Measurements from ENCODE around the gene NCBP3. TPM values are rescaled to one million over a fixed set of nuclear protein-coding genes. Genes with fewer than 3 reads are reported as not detected.

The NCBP3 gene
- total RNA-seq, result 10 to 100 TPM; 39.9 to 41.1 TPM

- peak within 1 kb of the TSS; percentile 93 for H3K27ac Mint-ChIP-seq
- H3K36me3 Mint-ChIP-seq, result peaks cover 8% of the 10 kb centered on the region
- H3K4me1 Mint-ChIP-seq, result peaks cover 26% of the 10 kb centered on the region
- no peaks in the 10 kb centered on the region for H3K27me3 Mint-ChIP-seq
- no peaks in the 10 kb centered on the region for H3K9me3 Mint-ChIP-seq
- peak; percentile 95 for DNase-seq
- H3K4me3 Mint-ChIP-seq, result peak within 1 kb of the TSS; percentile 98
Measured at GRCh38 chr17:3845621-3846436, at the start of gene NCBP3. Gene NCBP3 (minus strand): TSS chr17:3846246. CDS start chr17:3846223, 23 bp downstream.

- Mint-ChIP-seq H3K4me3 (no peak overlapping the region), H3K27me3 (no peaks in the 10 kb centered on the region), H3K9me3 (no peaks in the 10 kb centered on the region), H3K36me3 (no peaks in the 10 kb centered on the region), H3K27ac (no peak overlapping the region), H3K4me1 (peaks cover 20% of the 10 kb centered on the region)
- DNase-seq, result no peak
Measured at GRCh38 chr17:3895354-3895753, 49.3 kb upstream of the NCBP3 start.

GRCh38 chr17:3894911-3895343 lies 48.9 kb upstream of the NCBP3 start:
- Mint-ChIP-seq H3K27ac (no peak overlapping the region), H3K36me3 (no peaks in the 10 kb centered on the region), H3K4me1 (peaks cover 23% of the 10 kb centered on the region), H3K4me3 (no peak overlapping the region), H3K9me3 (no peaks in the 10 kb centered on the region), H3K27me3 (no peaks in the 10 kb centered on the region)
- DNase-seq, result no peak

GRCh38 chr17:3894188-3894587 lies 48.1 kb upstream of the NCBP3 start:
- peak overlapping the region; percentile 78 for H3K4me3 Mint-ChIP-seq
- H3K27ac Mint-ChIP-seq, result no peak overlapping the region
- H3K36me3 Mint-ChIP-seq, result no peaks in the 10 kb centered on the region
- H3K9me3 Mint-ChIP-seq, result no peaks in the 10 kb centered on the region
- DNase-seq, result no peak
- H3K27me3 Mint-ChIP-seq, result no peaks in the 10 kb centered on the region
- peaks cover 23% of the 10 kb centered on the region for H3K4me1 Mint-ChIP-seq

GRCh38 chr17:3893720-3894116 lies 47.7 kb upstream of the NCBP3 start:
- H3K4me1 Mint-ChIP-seq, result peaks cover 23% of the 10 kb centered on the region
- H3K9me3 Mint-ChIP-seq, result no peaks in the 10 kb centered on the region
- H3K27ac Mint-ChIP-seq, result peak overlapping the region; percentile 58
- H3K27me3 Mint-ChIP-seq, result no peaks in the 10 kb centered on the region
- no peak for DNase-seq
- peak overlapping the region; percentile 78 for H3K4me3 Mint-ChIP-seq
- H3K36me3 Mint-ChIP-seq, result no peaks in the 10 kb centered on the region

GRCh38 chr17:3893003-3893719 lies 47.1 kb upstream of the NCBP3 start, which contains the start of gene CAMKK1:
Gene CAMKK1 (minus strand): TSS chr17:3893053. CDS start chr17:3885687, 7,366 bp downstream.
- H3K27me3 Mint-ChIP-seq, result no peaks in the 10 kb centered on the region
- no peaks in the 10 kb centered on the region for H3K9me3 Mint-ChIP-seq
- no peaks in the 10 kb centered on the region for H3K36me3 Mint-ChIP-seq
- peak within 1 kb of the TSS; percentile 80 for H3K4me3 Mint-ChIP-seq
- DNase-seq, result peak; percentile 95
- H3K4me1 Mint-ChIP-seq, result peaks cover 25% of the 10 kb centered on the region
- peak within 1 kb of the TSS; percentile 58 for H3K27ac Mint-ChIP-seq

GRCh38 chr17:3892095-3892998 lies 46.3 kb upstream of the NCBP3 start:
- H3K36me3 Mint-ChIP-seq, result no peaks in the 10 kb centered on the region
- H3K4me1 Mint-ChIP-seq, result peaks cover 30% of the 10 kb centered on the region
- peak; percentile 71 for DNase-seq
- peak overlapping the region; percentile 80 for H3K4me3 Mint-ChIP-seq
- H3K27me3 Mint-ChIP-seq, result no peaks in the 10 kb centered on the region
- peak overlapping the region; percentile 57 for H3K27ac Mint-ChIP-seq
- no peaks in the 10 kb centered on the region for H3K9me3 Mint-ChIP-seq

- DNase-seq, result no peak
- Mint-ChIP-seq H3K9me3 (no peaks in the 10 kb centered on the region), H3K36me3 (no peaks in the 10 kb centered on the region), H3K27me3 (no peaks in the 10 kb centered on the region), H3K4me1 (peaks cover 37% of the 10 kb centered on the region), H3K4me3 (peak overlapping the region; percentile 80), H3K27ac (peak overlapping the region; percentile 57)
Measured at GRCh38 chr17:3891626-3892094, 45.6 kb upstream of the NCBP3 start.

- Mint-ChIP-seq H3K36me3 (no peaks in the 10 kb centered on the region), H3K9me3 (no peaks in the 10 kb centered on the region), H3K27me3 (no peaks in the 10 kb centered on the region), H3K4me1 (peaks cover 42% of the 10 kb centered on the region), H3K27ac (no peak overlapping the region), H3K4me3 (peak overlapping the region; percentile 80)
- DNase-seq, result no peak
Measured at GRCh38 chr17:3890878-3891219, 44.8 kb upstream of the NCBP3 start.

- DNase-seq, result no peak
- H3K4me3 Mint-ChIP-seq, result no peak overlapping the region
- peaks cover 42% of the 10 kb centered on the region for H3K4me1 Mint-ChIP-seq
- H3K9me3 Mint-ChIP-seq, result no peaks in the 10 kb centered on the region
- no peaks in the 10 kb centered on the region for H3K36me3 Mint-ChIP-seq
- H3K27ac Mint-ChIP-seq, result no peak overlapping the region
- H3K27me3 Mint-ChIP-seq, result no peaks in the 10 kb centered on the region
Measured at GRCh38 chr17:3890082-3890877, 44.2 kb upstream of the NCBP3 start.

- no peaks in the 10 kb centered on the region for H3K36me3 Mint-ChIP-seq
- peaks cover 42% of the 10 kb centered on the region for H3K4me1 Mint-ChIP-seq
- no peak for DNase-seq
- no peaks in the 10 kb centered on the region for H3K27me3 Mint-ChIP-seq
- no peaks in the 10 kb centered on the region for H3K9me3 Mint-ChIP-seq
- H3K27ac Mint-ChIP-seq, result no peak overlapping the region
- no peak overlapping the region for H3K4me3 Mint-ChIP-seq
Measured at GRCh38 chr17:3889325-3890012, 43.4 kb upstream of the NCBP3 start.

GRCh38 chr17:3888343-3889171 lies 42.5 kb upstream of the NCBP3 start:
- peaks cover 37% of the 10 kb centered on the region for H3K4me1 Mint-ChIP-seq
- DNase-seq, result no peak
- H3K27me3 Mint-ChIP-seq, result no peaks in the 10 kb centered on the region
- no peaks in the 10 kb centered on the region for H3K9me3 Mint-ChIP-seq
- no peak overlapping the region for H3K27ac Mint-ChIP-seq
- H3K36me3 Mint-ChIP-seq, result no peaks in the 10 kb centered on the region
- no peak overlapping the region for H3K4me3 Mint-ChIP-seq

- Mint-ChIP-seq H3K9me3 (no peaks in the 10 kb centered on the region), H3K36me3 (no peaks in the 10 kb centered on the region), H3K27ac (no peak overlapping the region), H3K4me1 (peaks cover 34% of the 10 kb centered on the region), H3K27me3 (no peaks in the 10 kb centered on the region), H3K4me3 (no peak overlapping the region)
- no peak for DNase-seq
Measured at GRCh38 chr17:3887804-3888203, 41.8 kb upstream of the NCBP3 start.
